Colonic mucosa (tissue), 4 donors: ENCODE measurements around the gene CISD2. TPM values are rescaled to one million over a fixed set of nuclear protein-coding genes. Genes with fewer than 3 reads are reported as not detected.
"Not testable (repeated sequence)": the region's sequence is repeated elsewhere in the genome, so short reads cannot be mapped to it uniquely, and the experiment has no call there.

Source experiments
- DNase-seq: peaks from one replicate; pipeline ENCODE4 v3.0.0-alpha.2; 2020
- H3K27ac ChIP-seq: fragments of 200-600 bp; one replicate; pipeline ENCODE4 v1.8.0; 2021
- H3K27me3 ChIP-seq: fragments of 200-600 bp; one replicate; pipeline ENCODE4 v1.8.0; 2021
- H3K36me3 ChIP-seq: fragments of 200-600 bp; one replicate; pipeline ENCODE4 v1.8.0; 2021
- H3K4me1 ChIP-seq: fragments of 200-600 bp; one replicate; pipeline ENCODE4 v1.8.0; 2021; ENCODE audit warnings: mild to moderate bottlenecking
- H3K4me3 ChIP-seq: fragments of 200-600 bp; one replicate; pipeline ENCODE4 v1.8.0; 2021
- H3K9ac ChIP-seq, 2 donors: one replicate each; pipeline ENCODE4 v1.7.0; 2013; ENCODE audit warnings: control low read depth in 2 of 2, low read depth in 2 of 2, low read length in 2 of 2
- H3K9me3 ChIP-seq: fragments of 200-600 bp; one replicate; pipeline ENCODE4 v1.8.0; 2021
- CTCF ChIP-seq: fragments of 200-600 bp; IDR thresholded peaks from one replicate; pipeline ENCODE4 v1.8.0; 2022; ENCODE audit warnings: antibody characterized with exemption, mild to moderate bottlenecking
- intact Hi-C: fragments of 100-400 bp; cut with DNase I; formaldehyde crosslinking; loops from one replicate; pipeline ENCODE4 v1.14.1; 2022
- total RNA-seq, 2 donors: library from RNA; stranded (reverse); fragmentation: NEBNext Ultra II Directional in 1 of 2; extraction: Animal tissue kit (Norgen Biotek cat#: 25700) in 1 of 2; gene quantifications; one replicate each; pipeline ENCODE4 v1.2.1, GENCODE V29; 2021
- donor health status: healthy.
- donor health status: DM: no; HTN: no; CAD: no.
- donor health status: DM: no; HTN: no; CAD: no.

CISD2 gene
- total RNA-seq, 2 donors from 2014 or later: 30.7 to 41.5 TPM

DNA sequence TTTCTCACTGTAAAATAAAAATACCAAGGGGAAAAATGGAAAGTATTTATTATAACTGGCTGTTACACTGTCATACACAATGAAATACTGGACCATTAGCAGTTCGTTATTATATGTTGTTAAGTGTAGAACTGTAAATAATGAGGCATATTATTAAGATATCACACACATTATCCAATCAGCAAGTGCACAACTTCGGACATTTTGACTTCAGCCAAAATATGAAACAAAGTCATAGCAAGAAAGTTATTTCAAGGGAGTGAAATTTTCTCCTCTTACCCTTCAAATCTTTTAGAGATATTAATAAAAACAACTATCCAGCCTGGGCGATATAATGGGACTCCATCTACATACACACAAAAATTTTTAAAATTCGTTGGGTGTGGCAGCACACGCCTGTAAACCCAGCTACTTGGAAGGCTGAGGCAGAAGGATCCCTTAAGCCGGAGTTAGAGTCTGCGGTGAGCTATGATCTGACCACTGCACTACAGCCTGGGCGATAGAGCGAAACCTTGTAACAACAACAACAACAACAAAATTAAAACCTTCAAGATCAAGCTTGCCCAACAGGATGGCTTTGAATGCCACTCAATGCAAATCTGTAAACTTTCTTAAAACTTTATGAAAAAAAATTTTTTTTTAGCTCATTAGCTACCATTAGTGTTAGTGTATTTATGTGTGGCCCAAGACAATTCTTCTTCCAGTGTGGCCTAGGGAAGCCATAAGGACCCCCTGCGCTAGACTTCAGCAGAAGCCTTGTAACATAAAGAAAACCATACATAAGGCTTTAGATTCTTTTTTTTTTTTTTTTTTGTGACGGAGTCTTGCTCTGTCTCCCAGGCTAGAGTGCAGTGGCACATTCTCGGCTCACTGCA, 1.3 kb upstream of the CISD2 start:
- H3K9me3 ChIP-seq: no peaks in the 10 kb centered on the region

DNA sequence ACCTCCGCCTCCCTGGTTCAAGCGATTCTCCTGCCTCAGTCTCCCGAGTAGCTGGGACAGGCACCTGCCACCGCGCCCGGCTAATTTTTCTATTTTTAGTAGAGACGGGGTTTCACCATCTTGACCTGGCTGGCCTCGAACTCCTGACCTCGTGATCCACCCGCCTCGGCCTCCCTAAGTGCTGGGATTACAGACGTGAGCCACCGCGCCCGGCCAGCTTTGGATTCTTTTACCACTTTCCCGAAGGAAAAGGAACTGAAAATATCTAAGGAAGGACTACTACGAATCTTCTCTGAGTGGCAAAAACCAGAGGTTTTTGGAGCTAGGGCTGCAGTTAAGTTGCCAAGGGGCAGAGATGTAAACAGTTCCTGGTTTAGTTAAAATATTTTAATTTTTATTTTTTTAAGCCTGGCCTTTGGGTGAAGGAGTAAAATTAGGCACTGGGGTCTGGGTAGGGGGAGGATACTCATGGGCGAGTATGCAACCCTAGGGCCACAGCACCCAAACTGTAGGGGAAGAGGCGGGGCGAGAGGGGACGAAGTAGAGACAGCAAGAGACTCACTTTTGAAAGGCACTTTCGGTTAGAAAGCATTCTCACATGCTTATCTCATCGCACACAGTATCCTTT, 525 bp upstream of the CISD2 start:
- Histone ChIP-seq H3K27me3 (no peaks in the 10 kb centered on the region), H3K9me3 (no peaks in the 10 kb centered on the region), H3K4me1 (no peaks in the 10 kb centered on the region), H3K9ac (peak overlapping the region; percentile 68 to 75), H3K27ac (peak overlapping the region; percentile 97), H3K36me3 (no peaks in the 10 kb centered on the region), H3K4me3 (peak overlapping the region; percentile 52)
- DNase-seq: peak; percentile 37
- no peak for TF ChIP-seq CTCF
- intact Hi-C loops: loop anchor here (5.0 kb wide), 1 partner anchor 41 kb away; the partner anchor contains the start of gene UBE2D3

More for the DNA sequence above, 1.3 kb upstream of the CISD2 start:
- H3K36me3 ChIP-seq: no peaks in the 10 kb centered on the region
- intact Hi-C loops: loop anchor here (5.0 kb wide), 1 partner anchor 40 kb away; the partner anchor contains the start of gene UBE2D3
- H3K27ac ChIP-seq: peak overlapping the region; percentile 97
- no peak for DNase-seq
- no peaks in the 10 kb centered on the region for H3K27me3 ChIP-seq
- no peak for TF ChIP-seq CTCF
- H3K4me3 ChIP-seq: peak overlapping the region; percentile 52
- no peaks in the 10 kb centered on the region for H3K4me1 ChIP-seq
- peak overlapping the region; percentile 68 to 75 for H3K9ac ChIP-seq

- Histone ChIP-seq H3K27ac (peak overlapping the region; percentile 97), H3K4me1 (no peaks in the 10 kb centered on the region), H3K36me3 (no peaks in the 10 kb centered on the region), H3K9ac (peak overlapping the region; percentile 72 to 75), H3K9me3 (no peaks in the 10 kb centered on the region), H3K27me3 (no peaks in the 10 kb centered on the region), H3K4me3 (peak overlapping the region; percentile 52)
- peak; percentile 29 for DNase-seq
- no peak for TF ChIP-seq CTCF
- intact Hi-C loops: loop anchor here (5.0 kb wide), 1 partner anchor 42 kb away; the partner anchor contains the start of gene UBE2D3
Measured at GRCh38 chr4:102869569-102870197, 891 bp downstream of the CISD2 start.

- no peak overlapping the region for H3K4me3 ChIP-seq
- H3K27ac ChIP-seq: no peak overlapping the region
- no peaks in the 10 kb centered on the region for H3K4me1 ChIP-seq
- no peak for TF ChIP-seq CTCF
- no peaks in the 10 kb centered on the region for H3K9me3 ChIP-seq
- no peak for DNase-seq
- H3K9ac ChIP-seq: no peak overlapping the region
- intact Hi-C loops: no loop called here
- H3K27me3 ChIP-seq: no peaks in the 10 kb centered on the region
- H3K36me3 ChIP-seq: no peaks in the 10 kb centered on the region
Measured at GRCh38 chr4:102871772-102872171, 3.0 kb downstream of the CISD2 start.

DNA sequence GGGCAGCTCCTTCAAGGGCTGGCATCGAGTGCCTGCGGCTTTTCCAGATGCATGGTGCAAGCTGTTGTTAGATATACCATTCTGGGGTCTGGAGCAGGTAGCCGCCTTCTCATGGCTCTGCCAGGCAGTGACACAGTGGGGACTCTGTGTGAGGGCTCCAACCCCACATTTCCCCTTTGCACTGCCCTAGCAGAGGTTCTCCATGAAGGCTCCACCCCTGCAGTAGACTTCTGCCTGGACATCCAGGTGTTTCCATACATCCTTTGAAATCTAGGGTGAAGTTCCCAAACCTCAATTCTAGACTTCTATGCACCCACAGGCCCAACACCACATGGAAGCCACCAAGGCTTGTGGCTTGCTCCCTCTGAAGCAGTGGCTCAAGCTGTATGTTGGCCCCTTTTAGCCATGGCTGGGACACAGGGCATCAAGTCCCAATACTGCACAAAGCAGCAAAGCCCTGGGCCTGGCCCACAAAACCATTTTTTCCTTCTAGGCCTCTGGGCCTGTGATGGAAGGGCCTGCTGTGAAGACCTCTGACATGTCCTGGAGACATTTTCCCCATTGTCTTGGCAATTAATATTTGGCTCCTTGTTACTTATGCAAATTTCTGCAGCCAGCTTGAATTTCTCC, 8.8 kb downstream of the CISD2 start:
- DNase-seq, H3K36me3 ChIP-seq, intact Hi-C loops, H3K9me3 ChIP-seq, H3K4me3 ChIP-seq, H3K4me1 ChIP-seq, H3K9ac ChIP-seq, H3K27me3 ChIP-seq, H3K27ac ChIP-seq: not testable (repeated sequence)

- DNase-seq: peak; percentile 38
- H3K9ac ChIP-seq, H3K9me3 ChIP-seq, H3K27ac ChIP-seq, intact Hi-C loops, H3K4me3 ChIP-seq, H3K36me3 ChIP-seq, H3K4me1 ChIP-seq, H3K27me3 ChIP-seq: not testable (repeated sequence)
Measured at GRCh38 chr4:102878349-102878748, 9.6 kb downstream of the CISD2 start.
